HCT116 (cell line): ENCODE results near the gene AMOT. TPM values are rescaled to one million over a fixed set of nuclear protein-coding genes. Genes with fewer than 3 reads are reported as not detected.

ENCODE experiments used
- ATAC-seq: fragments of 200-7000 bp; cut with Tn5 transposase; 2 replicates; pipeline ENCODE4 v1.9.1; 2020; ENCODE audit warnings: mild to moderate bottlenecking, moderate library complexity
- BruUV-seq: library from RNA; stranded (reverse); fragments of 400-500 nt; replicated peaks from 2 replicates; lab custom pipeline; 2021; lab: Mats Ljungman, UMichigan
- CTCF ChIA-PET: fragments of 300-600 bp; sonication (Branson Sonifier 250); formaldehyde crosslinking; loops from one replicate; lab custom pipeline; 2021; ENCODE audit warnings: antibody characterized with exemption; lab: Charles Lee
- POLR2A ChIA-PET: fragments of 300-600, 350-600 bp; sonication (Branson Sonifier 250); formaldehyde crosslinking; loops from one replicate; lab custom pipeline; 2021; ENCODE audit warnings: antibody characterized with exemption; lab: Charles Lee
- RAD21 ChIA-PET, 2 experiments: fragments of 300-600 bp; sonication (Branson Sonifier 250); formaldehyde crosslinking; loops; one replicate each; lab custom pipeline; 2023; ENCODE audit warnings: low total read pairs in 2 of 2; ENCODE audit not compliant: uncharacterized antibody in 2 of 2, unreplicated experiment in 2 of 2, low non-redundant PET in 1 of 2; lab: Charles Lee
- DNase-seq: peaks from one replicate; pipeline ENCODE4 v3.0.0-alpha.2; 2010; ENCODE audit warnings: low read depth, low spot score
- H2AFZ ChIP-seq: fragments of 200-600 bp; shearing (Covaris generic), sonication (generic); 2 replicates; pipeline ENCODE4 v1.6.1; 2017; ENCODE audit warnings: low read depth, mixed run types, mixed read lengths, antibody characterized with exemption, low read length; ENCODE audit not compliant: poor library complexity, severe bottlenecking
- H3K27ac ChIP-seq: 2 replicates; pipeline ENCODE4 v1.5.1; 2012; ENCODE audit warnings: low read depth, low read length
- H3K27me3 ChIP-seq: fragments of 200-600 bp; sonication (generic); 2 replicates; pipeline ENCODE4 v1.6.1; 2016; ENCODE audit warnings: mixed run types, low read length, mixed read lengths; ENCODE audit not compliant: insufficient read depth
- H3K36me3 ChIP-seq, 2 experiments: fragments of 200-500 bp in 1 of 2; fragments of 200-600 bp in 1 of 2; sonication (Bioruptor generic) in 1 of 2; sonication (generic) in 1 of 2; 2 replicates each; pipeline versions ENCODE4 v1.5.1 to v1.6.1; 2014 to 2016; ENCODE audit warnings: low read length in 2 of 2, inconsistent platforms in 1 of 2, mixed read lengths in 1 of 2, mixed run types in 1 of 2; ENCODE audit not compliant: insufficient read depth in 2 of 2, control insufficient read depth in 1 of 2
- H3K4me1 ChIP-seq, 2 experiments: fragments of 200-600 bp in 1 of 2; sonication (generic) in 1 of 2; 2 replicates each; pipeline versions ENCODE4 v1.5.1 to v1.6.1; 2012 to 2017; ENCODE audit warnings: low read length in 2 of 2, inconsistent platforms in 1 of 2, mild to moderate bottlenecking in 1 of 2, mixed read lengths in 1 of 2, mixed run types in 1 of 2, moderate library complexity in 1 of 2; ENCODE audit not compliant: insufficient read depth in 2 of 2, control insufficient read depth in 1 of 2
- H3K4me2 ChIP-seq: fragments of 200-600 bp; sonication (generic); 2 replicates; pipeline ENCODE4 v1.6.1; 2017; ENCODE audit warnings: mixed run types, low read length, mixed read lengths
- H3K4me3 ChIP-seq, 2 experiments: fragments of 200-600 bp in 1 of 2; sonication (generic) in 1 of 2; replicated peaks in 1 of 2; 2 replicates each; pipeline ENCODE4 v1.5.1; 2011 to 2016; ENCODE audit warnings: low read length in 2 of 2, control low read depth in 1 of 2, low read depth in 1 of 2, mild to moderate bottlenecking in 1 of 2, mixed read lengths in 1 of 2, mixed run types in 1 of 2
- H3K79me2 ChIP-seq: fragments of 200-600 bp; sonication (generic); 2 replicates; pipeline ENCODE4 v1.6.1; 2017; ENCODE audit warnings: mild to moderate bottlenecking, mixed run types, low read length, moderate library complexity, mixed read lengths; ENCODE audit not compliant: insufficient read depth
- H3K9ac ChIP-seq: fragments of 200-600 bp; sonication (generic); 2 replicates; pipeline ENCODE4 v1.6.1; 2016; ENCODE audit warnings: low read length, mixed read lengths
- H3K9me2 ChIP-seq: fragments of 200-600 bp; sonication (generic), shearing (Covaris generic); 2 replicates; pipeline ENCODE4 v1.6.1; 2017; ENCODE audit warnings: mixed run types, mild to moderate bottlenecking, moderate library complexity; ENCODE audit not compliant: insufficient read depth
- H3K9me3 ChIP-seq, 2 experiments: fragments of 200-500 bp in 1 of 2; fragments of 200-600 bp in 1 of 2; sonication (Bioruptor generic) in 1 of 2; sonication (generic) in 1 of 2; 2 replicates each; pipeline ENCODE4 v1.6.1; 2014 to 2017; ENCODE audit warnings: low read length in 2 of 2, mixed read lengths in 2 of 2, inconsistent platforms in 1 of 2, low read depth in 1 of 2, mild to moderate bottlenecking in 1 of 2, mixed run types in 1 of 2, moderate library complexity in 1 of 2; ENCODE audit not compliant: control insufficient read depth in 1 of 2, insufficient read depth in 1 of 2
- H4K20me1 ChIP-seq: fragments of 200-600 bp; sonication (generic), shearing (Covaris generic); 2 replicates; pipeline ENCODE4 v1.6.1; 2017; ENCODE audit warnings: mixed run types, mild to moderate bottlenecking, moderate library complexity; ENCODE audit not compliant: insufficient read depth
- ATF3 ChIP-seq: IDR thresholded peaks from 2 replicates; pipeline ENCODE4 v1.6.1; 2012
- CBX3 ChIP-seq: IDR thresholded peaks from 2 replicates; pipeline ENCODE4 v1.6.1; 2012; ENCODE audit warnings: low read depth
- CEBPB ChIP-seq: IDR thresholded peaks from 2 replicates; pipeline ENCODE4 v1.6.1; 2012; ENCODE audit warnings: low read depth
- EGR1 ChIP-seq: IDR thresholded peaks from 2 replicates; pipeline ENCODE4 v1.6.1; 2012; ENCODE audit warnings: low read depth
- ELF1 ChIP-seq: IDR thresholded peaks from 2 replicates; pipeline ENCODE4 v1.6.1; 2012; ENCODE audit warnings: low read depth, borderline replicate concordance
- EZH2phosphoT487 ChIP-seq: fragments of 200-600 bp; IDR thresholded peaks from 2 replicates; pipeline ENCODE4 v1.6.1; 2018; ENCODE audit warnings: antibody characterized with exemption, borderline replicate concordance
- JUND ChIP-seq: IDR thresholded peaks from 2 replicates; pipeline ENCODE4 v1.6.1; 2012
- POLR2A ChIP-seq: IDR thresholded peaks from 2 replicates; pipeline ENCODE4 v1.7.0; 2011; ENCODE audit warnings: borderline replicate concordance; ENCODE audit not compliant: insufficient read depth, insufficient read length; ENCODE audit errors: extremely low read depth
- RAD21 ChIP-seq: IDR thresholded peaks from 2 replicates; pipeline ENCODE4 v1.6.1; 2012; ENCODE audit warnings: low read depth, mild to moderate bottlenecking
- REST ChIP-seq: IDR thresholded peaks from 2 replicates; pipeline ENCODE4 v1.6.1; 2012; ENCODE audit warnings: low read depth
- SIN3A ChIP-seq: IDR thresholded peaks from 2 replicates; pipeline ENCODE4 v1.6.1; 2012; ENCODE audit warnings: low read depth
- SP1 ChIP-seq: IDR thresholded peaks from 2 replicates; pipeline ENCODE4 v1.6.1; 2012; ENCODE audit warnings: low read depth
- TCF7L2 ChIP-seq: IDR thresholded peaks from 2 replicates; pipeline ENCODE4 v1.7.0; 2011; ENCODE audit warnings: borderline replicate concordance, inconsistent platforms; ENCODE audit not compliant: insufficient read depth, insufficient read length; ENCODE audit errors: extremely low read depth
- ZBTB33 ChIP-seq: IDR thresholded peaks from 2 replicates; pipeline ENCODE4 v1.6.1; 2011; ENCODE audit warnings: mild to moderate bottlenecking, low read length, moderate library complexity; ENCODE audit not compliant: insufficient replicate concordance; ENCODE audit errors: extremely low read depth
- intact Hi-C: fragments of 100-400 bp; cut with micrococcal nuclease; formaldehyde crosslinking; loops from 2 replicates; pipeline ENCODE4 v1.10.0; 2022
- total RNA-seq: library from RNA; stranded (reverse); gene quantifications from one replicate; pipeline ENCODE4 v1.2.1, GENCODE V29; 2021; ENCODE audit not compliant: unreplicated experiment

AMOT gene
- total RNA-seq, 1 experiment from 2014 or later: 7.7 TPM

GRCh38 chrX:112759966-112760365 lies 80.7 kb downstream of the AMOT start:
- Histone ChIP-seq H3K9me2 (no peaks in the 10 kb centered on the region), H3K9me3 (no peaks in the 10 kb centered on the region), H3K27ac (no peak overlapping the region), H3K9ac (no peak overlapping the region), H3K36me3 (no peaks in the 10 kb centered on the region), H3K4me2 (no peak overlapping the region), H3K79me2 (no peaks in the 10 kb centered on the region), H4K20me1 (no peaks in the 10 kb centered on the region), H3K27me3 (no peaks in the 10 kb centered on the region), H3K4me3 (no peak overlapping the region), H2AFZ (no peak overlapping the region), H3K4me1 (no peaks in the 10 kb centered on the region)
- ChIA-PET POLR2A (no interaction called here), CTCF (no interaction called here), RAD21 (no interaction called here)
- no TSS peak for BruUV-seq
- DNase-seq (no peak), ATAC-seq (no peak)
- intact Hi-C loops: loop anchor here (10.0 kb wide), 1 partner anchor 185 kb away; no protein-coding TSS in a partner anchor
- TF ChIP-seq EZH2phosphoT487: no peak

- Histone ChIP-seq H3K36me3 (no peaks in the 10 kb centered on the region), H4K20me1 (no peaks in the 10 kb centered on the region), H3K27me3 (no peaks in the 10 kb centered on the region), H3K9me2 (no peaks in the 10 kb centered on the region), H3K4me1 (no peaks in the 10 kb centered on the region)
- BruUV-seq: no TSS peak
- TF ChIP-seq RAD21 (no peak), CEBPB (no peak), SP1 (no peak), JUND (no peak), EZH2phosphoT487 (no peak), ATF3 (no peak), EGR1 (no peak), ELF1 (no peak), POLR2A (no peak), SIN3A (no peak), TCF7L2 (no peak), ZBTB33 (no peak), REST (no peak), CBX3 (no peak)
- TF ChIP-seq, all 23 proteins: peak for 0
- H3K4me2 ChIP-seq: no peak overlapping the region
- intact Hi-C loops: loop anchor here (10.0 kb wide), 1 partner anchor 185 kb away; no protein-coding TSS in a partner anchor
- H3K79me2 ChIP-seq: no peaks in the 10 kb centered on the region
- no peak overlapping the region for H3K4me3 ChIP-seq
- H3K9me3 ChIP-seq: no peaks in the 10 kb centered on the region
- POLR2A ChIA-PET: no interaction called here
- DNase-seq (no peak), ATAC-seq (no peak)
- CTCF ChIA-PET: no interaction called here
- no peak overlapping the region for H3K9ac ChIP-seq
- RAD21 ChIA-PET: no interaction called here
- H3K27ac ChIP-seq: no peak overlapping the region
- H2AFZ ChIP-seq: no peak overlapping the region
These were observed 81.1 kb downstream of the AMOT start for GRCh38 chrX:112759512-112759911.
